ENCODE data around the gene ARHGEF4.

The ARHGEF4 gene

GRCh38 chr2:131037398-131038257, 200.9 kb downstream of the ARHGEF4 start:
- no peak for DNase-seq (ENCODE audit: low read depth in 2 of 2)

- DNase-seq (ENCODE audit: low read depth in 2 of 2): no peak
Measured at GRCh38 chr2:131038258-131039100, 201.8 kb downstream of the ARHGEF4 start.

- no peak for DNase-seq (ENCODE audit: low read depth in 2 of 2)
Measured at GRCh38 chr2:131039101-131039440, 202.4 kb downstream of the ARHGEF4 start.

GRCh38 chr2:131039535-131039907, 202.8 kb downstream of the ARHGEF4 start:
- DNase-seq (ENCODE audit: low read depth in 2 of 2): no peak

GRCh38 chr2:131039908-131040660, 203.4 kb downstream of the ARHGEF4 start:
- DNase-seq (ENCODE audit: low read depth in 2 of 2): no peak

GRCh38 chr2:131040661-131041401, 204.1 kb downstream of the ARHGEF4 start:
- no peak for DNase-seq (ENCODE audit: low read depth in 2 of 2)

- no peak for DNase-seq (ENCODE audit: low read depth in 2 of 2)
Measured at GRCh38 chr2:131041402-131042147, 204.9 kb downstream of the ARHGEF4 start.

GRCh38 chr2:131042148-131042775, 205.5 kb downstream of the ARHGEF4 start:
- no peak for DNase-seq (ENCODE audit: low read depth in 2 of 2)

GRCh38 chr2:131043199-131044074, 206.7 kb downstream of the ARHGEF4 start:
- no peak for DNase-seq (ENCODE audit: low read depth in 2 of 2)

GRCh38 chr2:131044075-131044756, 207.5 kb downstream of the ARHGEF4 start:
- DNase-seq (ENCODE audit: low read depth in 2 of 2): no peak

GRCh38 chr2:131044757-131045150, 208.0 kb downstream of the ARHGEF4 start:
- DNase-seq (ENCODE audit: low read depth in 2 of 2): no peak

- DNase-seq (ENCODE audit: low read depth in 2 of 2): no peak
Measured at GRCh38 chr2:131045286-131046027, 208.7 kb downstream of the ARHGEF4 start.

- no peak for DNase-seq (ENCODE audit: low read depth in 2 of 2)
Measured at GRCh38 chr2:131046028-131046917, 209.6 kb downstream of the ARHGEF4 start.

GRCh38 chr2:131046918-131047652, 210.4 kb downstream of the ARHGEF4 start:
- DNase-seq (ENCODE audit: low read depth in 2 of 2): no peak

GRCh38 chr2:131047920-131048560, 211.3 kb downstream of the ARHGEF4 start:
- DNase-seq (ENCODE audit: low read depth in 2 of 2): no peak

- no peak for DNase-seq (ENCODE audit: low read depth in 2 of 2)
Measured at GRCh38 chr2:131048641-131049040, 211.9 kb downstream of the ARHGEF4 start.

Measured in fibroblast of skin of left biceps (primary cell).